Pancreas (tissue), 10 donors: ENCODE data around the gene ARPIN. TPM values are rescaled to one million over a fixed set of nuclear protein-coding genes. Genes with fewer than 3 reads are reported as not detected.
A peak's percentile ranks its signal among the peaks of the same experiment; 100 is the strongest.

Source experiments
- ATAC-seq, 4 donors: fragments of 200-7000 bp; cut with Tn5 transposase; one replicate each; pipeline versions ENCODE4 v1.8.0 to v1.9.1; 2020; ENCODE audit warnings: mild to moderate bottlenecking in 4 of 4, moderate library complexity in 4 of 4
- DNase-seq, 6 donors: peaks; one replicate each; pipeline ENCODE4 v3.0.0-alpha.2; 2020
- FAIRE-seq: peaks from 2 replicates; lab custom pipeline; 2012; peaks lifted over from hg19 to GRCh38; lab: Jason Lieb, UNC
- H3K27ac ChIP-seq, 4 donors: fragments of 200-600 bp; sonication (generic); 1 replicate in 3 of 4; 2 replicates in 1 of 4; pipeline versions ENCODE4 v1.5.0 to v1.8.0; 2020
- H3K27me3 ChIP-seq, 4 donors: fragments of 200-600 bp; one replicate each; pipeline ENCODE4 v1.8.0; 2021
- H3K36me3 ChIP-seq, 3 donors: fragments of 200-600 bp; sonication (generic) in 1 of 3; one replicate each; pipeline versions ENCODE4 v1.5.0 to v1.8.0; 2020 to 2021
- H3K4me1 ChIP-seq, 3 donors: fragments of 200-600 bp; one replicate each; pipeline ENCODE4 v1.8.0; 2021
- H3K4me3 ChIP-seq, 4 donors: fragments of 200-600 bp; sonication (generic) in 2 of 4; one replicate each; pipeline versions ENCODE4 v1.5.0 to v1.8.0; 2020 to 2021
- H3K9me3 ChIP-seq, 4 donors: fragments of 200-600 bp; one replicate each; pipeline ENCODE4 v1.8.0; 2021
- CTCF ChIP-seq, 4 donors: fragments of 200-600 bp; sonication (generic) in 3 of 4; IDR thresholded peaks; one replicate each; pipeline versions ENCODE4 v1.5.0 to v1.8.0; 2021; ENCODE audit warnings: antibody characterized with exemption in 4 of 4
- WGBS, 2 donors: extraction: QIAGEN DNeasy Blood & Tissue Kit; methylation state at CpG; one replicate each; pipeline ENCODE4 v1.1.7; 2013; 5-methylcytosine and 5-hydroxymethylcytosine counted together
- intact Hi-C, 3 donors: fragments of 100-400 bp; cut with DNase I; formaldehyde crosslinking; loops; one replicate each; pipeline versions ENCODE4 v1.11.1 to v1.14.2; 2022
- polyA plus RNA-seq, 2 donors: library from polyadenylated mRNA; stranded (reverse); fragments of 200-250 nt; gene quantifications; one replicate each; pipeline ENCODE4 v1.2.3, GENCODE V29; 2013
- total RNA-seq, 6 donors: library from RNA; stranded (reverse); fragmentation: NEBNext Ultra II Directional in 4 of 6; extraction: Animal tissue kit (Norgen Biotek cat#: 25700) in 4 of 6; gene quantifications; one replicate each; pipeline versions ENCODE4 v1.2.1 to v1.2.4, GENCODE V29; 2021 to 2023
- donor health status: healthy with polysubstance abuse.
- donor health status: DM: no; HTN: no; CAD: no; lungs with moderate emphysema.
- donor health status: DM: no; HTN: no; CAD: no.
- donor health status: control.
- donor health status: control.
- donor health status: Bipolar disorder and iron deficiency.
- donor health status: DM: yes; HTN: yes; CAD: no.
- donor health status: DM: no; HTN: no; CAD: no.
- donor health status: DM: no; HTN: no; CAD: no.
- donor health status: DM: yes; HTN: yes; CAD: no.

ARPIN gene
- total and polyA plus RNA-seq, 8 donors: 12.6 to 49.8 (median 30.4) TPM

GRCh38 chr15:89898146-89898545, 14.6 kb downstream of the ARPIN start:
- TF ChIP-seq CTCF (IDR thresholded peaks at IDR 0.05): no peak
- WGBS, 2 donors: 70 to 82% methylated on average over 2 of the region's 2 CpGs
- intact Hi-C loops: no loop called here

GRCh38 chr15:89893696-89894447, 18.9 kb downstream of the ARPIN start, which contains the start of gene AP3S2:
Gene AP3S2 (minus strand): TSS chr15:89893994. CDS start chr15:89893949, 45 bp downstream.
- Histone ChIP-seq H3K27me3 (no peaks in the 10 kb centered on the region), H3K36me3 (no peaks in the 10 kb centered on the region), H3K4me1 (peaks cover 5 to 17% (median 13%) of the 10 kb centered on the region in 3 donors), H3K9me3 (no peaks in the 10 kb centered on the region), H3K4me3 (peak within 1 kb of the TSS; percentile 47 to 81 (median 62)), H3K27ac (peak within 1 kb of the TSS; percentile 62 to 95 (median 88))
- intact Hi-C loops: no loop called here
- peak; percentile 94 to 97 (median 95) for ATAC-seq
- peak; percentile 90 to 97 (median 91) for DNase-seq
- no peak for FAIRE-seq
- TF ChIP-seq CTCF (IDR thresholded peaks at IDR 0.05): no peak
- WGBS, 2 donors: 0% methylated on average over 62 of the region's 62 CpGs

More at GRCh38 chr15:89898146-89898545, 14.6 kb downstream of the ARPIN start:
- FAIRE-seq (no peak), ATAC-seq (no peak), DNase-seq (no peak)
- Histone ChIP-seq H3K9me3 (no peaks in the 10 kb centered on the region), H3K27ac (no peak overlapping the region), H3K4me1 (peaks cover 0 to 9% (median 3%) of the 10 kb centered on the region in 3 donors), H3K4me3 (no peak overlapping the region), H3K36me3 (peaks cover 0 to 29% (median 0%) of the 10 kb centered on the region in 3 donors), H3K27me3 (no peaks in the 10 kb centered on the region)

GRCh38 chr15:89893027-89893426, 19.7 kb downstream of the ARPIN start:
- no peak for DNase-seq
- Histone ChIP-seq H3K27me3 (no peaks in the 10 kb centered on the region), H3K27ac (peak overlapping the region; percentile 62 to 95 (median 88)), H3K4me1 (peaks cover 5 to 17% (median 13%) of the 10 kb centered on the region in 3 donors), H3K4me3 (peak overlapping the region; percentile 47 to 81 (median 62)), H3K9me3 (no peaks in the 10 kb centered on the region), H3K36me3 (peaks cover 0 to 5% (median 0%) of the 10 kb centered on the region in 3 donors)
- intact Hi-C loops: no loop called here
- no peak for ATAC-seq
- WGBS, 2 donors: 7 to 9% methylated on average over 6 of the region's 6 CpGs
- FAIRE-seq: no peak
- no peak for TF ChIP-seq CTCF (IDR thresholded peaks at IDR 0.05)

GRCh38 chr15:89888214-89888804, 24.4 kb downstream of the ARPIN start:
- Histone ChIP-seq H3K27ac (no peak overlapping the region), H3K36me3 (peaks cover 0 to 30% (median 5%) of the 10 kb centered on the region in 3 donors), H3K4me3 (no peak overlapping the region), H3K27me3 (no peaks in the 10 kb centered on the region), H3K9me3 (no peaks in the 10 kb centered on the region), H3K4me1 (peaks cover 10 to 19% (median 18%) of the 10 kb centered on the region in 3 donors)
- WGBS, 2 donors: 24 to 26% methylated on average over 4 of the region's 4 CpGs
- ATAC-seq: peak in 3 of 4 donors; percentile 78 to 80 (median 78)
- no peak for FAIRE-seq
- intact Hi-C loops: no loop called here
- peak in 1 of 6 donors; percentile 52 for DNase-seq
- peak in 3 of 4 donors; percentile 8 to 17 (median 17) for TF ChIP-seq CTCF (IDR thresholded peaks at IDR 0.05)
